Hepatocyte (in vitro differentiated cells): ENCODE measurements around the gene PCDH1.

Experiments used
- CTCF ChIP-seq: fragments of 200-600 bp; sonication (generic); IDR thresholded peaks from 2 replicates; pipeline ENCODE4 v1.5.1; 2016; ENCODE audit warnings: antibody characterized with exemption, mild to moderate bottlenecking; ENCODE audit not compliant: poor library complexity
- EZH2phosphoT487 ChIP-seq: fragments of 200-600 bp; sonication (generic); IDR thresholded peaks from one replicate; pipeline ENCODE4 v1.6.1; 2018; ENCODE audit warnings: antibody characterized with exemption, mild to moderate bottlenecking, low read depth, moderate library complexity; ENCODE audit not compliant: unreplicated experiment, severe bottlenecking

DNA sequence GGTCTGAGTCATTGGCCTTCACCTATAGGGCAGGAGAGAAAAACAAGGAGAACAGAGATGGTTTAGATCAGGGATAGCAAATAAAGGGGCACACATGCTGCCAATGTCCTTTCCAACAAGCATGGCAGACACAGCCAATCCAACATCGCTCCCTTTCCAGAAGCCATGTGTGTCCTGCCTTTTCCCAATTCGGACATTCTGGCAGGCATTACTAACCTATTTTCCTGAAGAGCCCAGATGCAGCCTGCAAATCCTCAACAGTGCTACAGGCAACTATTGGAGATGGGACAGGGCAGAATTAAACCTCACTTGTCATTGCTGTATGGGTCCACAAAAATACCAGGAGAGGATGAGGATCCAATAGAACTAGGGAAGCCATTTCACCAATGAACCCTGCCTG, 12.8 kb downstream of the PCDH1 start:
- no peak for TF ChIP-seq CTCF
- TF ChIP-seq EZH2phosphoT487: no peak
